Kidney glomerular epithelial cell (primary cell): ENCODE measurements around the gene MMRN1.

ENCODE experiments used
- DNase-seq: peaks from one replicate; lab custom pipeline; 2025; lab: John Stamatoyannopoulos, UW

MMRN1 gene

GRCh38 chr4:89998469-89999011 lies 103.9 kb downstream of the MMRN1 start:
- no peak for DNase-seq

GRCh38 chr4:90001023-90001422 lies 106.4 kb downstream of the MMRN1 start:
- no peak for DNase-seq

GRCh38 chr4:90002441-90003062 lies 107.9 kb downstream of the MMRN1 start:
- DNase-seq: no peak
